H1 (cell line): ENCODE results near the gene ADNP. TPM values are rescaled to one million over a fixed set of nuclear protein-coding genes. Genes with fewer than 3 reads are reported as not detected.

ENCODE experiments used
- CTCF ChIA-PET: fragments of 300-600 bp; sonication (Branson Sonifier 250); formaldehyde crosslinking; loops from one replicate; lab custom pipeline; 2021; ENCODE audit not compliant: partially characterized antibody; lab: Charles Lee
- POLR2A ChIA-PET: fragments of 300-600 bp; sonication (Branson Sonifier 250); formaldehyde crosslinking; loops from one replicate; lab custom pipeline; 2021; ENCODE audit warnings: inconsistent platforms; ENCODE audit not compliant: partially characterized antibody; lab: Charles Lee
- DNase-seq, 2 experiments: peaks; one replicate each; pipeline versions ENCODE4 v3.0.0 to v3.0.0-alpha.2; 2010 to 2022; ENCODE audit warnings: low spot score in 2 of 2, low read depth in 1 of 2, mixed read lengths in 1 of 2
- FAIRE-seq: peaks from 2 replicates; lab custom pipeline; 2011; peaks lifted over from hg19 to GRCh38; lab: Jason Lieb, UNC
- H2AFZ ChIP-seq: 2 replicates; pipeline ENCODE4 v1.8.1; 2012; ENCODE audit warnings: low read length, inconsistent platforms
- H2AK5ac ChIP-seq: 2 replicates; pipeline ENCODE4 v1.6.1; 2013; ENCODE audit warnings: low read depth, low read length
- H2BK120ac ChIP-seq: replicated peaks from 2 replicates; pipeline ENCODE3; 2013; ENCODE audit warnings: low read depth, low read length, inconsistent platforms
- H2BK12ac ChIP-seq: 2 replicates; pipeline ENCODE4 v1.6.1; 2013; ENCODE audit warnings: low read depth, low read length
- H2BK15ac ChIP-seq: 2 replicates; pipeline ENCODE4 v1.6.1; 2013; ENCODE audit warnings: low read length
- H2BK20ac ChIP-seq: 2 replicates; pipeline ENCODE4 v1.6.1; 2013; ENCODE audit warnings: low read length
- H2BK5ac ChIP-seq: 2 replicates; pipeline ENCODE4 v1.6.1; 2013; ENCODE audit warnings: low read depth, low read length
- H3K14ac ChIP-seq: 2 replicates; pipeline ENCODE4 v1.6.1; 2013; ENCODE audit warnings: inconsistent platforms; ENCODE audit not compliant: insufficient read length
- H3K18ac ChIP-seq: 2 replicates; pipeline ENCODE4 v1.6.1; 2013; ENCODE audit warnings: low read length; ENCODE audit errors: extremely low read depth
- H3K23ac ChIP-seq: 2 replicates; pipeline ENCODE4 v1.6.1; 2013; ENCODE audit warnings: inconsistent platforms; ENCODE audit not compliant: insufficient read length
- H3K23me2 ChIP-seq: 2 replicates; pipeline ENCODE4 v1.6.1; 2013; ENCODE audit warnings: low read depth, low read length
- H3K27ac ChIP-seq: 2 replicates; pipeline ENCODE4 v1.6.1; 2011; ENCODE audit warnings: low read depth, low read length, inconsistent platforms
- H3K27me3 ChIP-seq, 4 experiments: replicated peaks in 1 of 4; 1 replicate in 1 of 4; 2 replicates in 3 of 4; pipeline versions ENCODE4 v1.6.1 to v1.8.1; 2011 to 2013; ENCODE audit warnings: low read length in 3 of 4, mild to moderate bottlenecking in 3 of 4, inconsistent platforms in 2 of 4, mixed read lengths in 2 of 4, moderate library complexity in 1 of 4; ENCODE audit not compliant: control insufficient read depth in 3 of 4, insufficient read depth in 3 of 4; ENCODE audit errors: extremely low read depth in 1 of 4
- H3K36me3 ChIP-seq, 4 experiments: 2 replicates each; pipeline versions ENCODE4 v1.6.1 to v1.8.1; 2011 to 2013; ENCODE audit warnings: mild to moderate bottlenecking in 4 of 4, low read length in 3 of 4, moderate library complexity in 2 of 4, control low read depth in 1 of 4, inconsistent platforms in 1 of 4; ENCODE audit not compliant: insufficient read depth in 4 of 4, control insufficient read depth in 2 of 4
- H3K4ac ChIP-seq: replicated peaks from 2 replicates; pipeline ENCODE3; 2013; ENCODE audit warnings: low read length, low read depth, mixed read lengths, inconsistent platforms; ENCODE audit not compliant: insufficient read length
- H3K4me1 ChIP-seq, 4 experiments: replicated peaks in 1 of 4; 1 replicate in 1 of 4; 2 replicates in 3 of 4; pipeline versions ENCODE4 v1.6.1 to v1.8.1; 2011 to 2013; ENCODE audit warnings: low read length in 3 of 4, inconsistent platforms in 2 of 4, mixed read lengths in 1 of 4; ENCODE audit not compliant: insufficient read depth in 4 of 4, control insufficient read depth in 3 of 4
- H3K4me2 ChIP-seq, 2 experiments: 2 replicates each; pipeline versions ENCODE4 v1.6.1 to v1.8.1; 2011 to 2013; ENCODE audit warnings: low read depth in 2 of 2, low read length in 2 of 2, control low read depth in 1 of 2, inconsistent platforms in 1 of 2, mild to moderate bottlenecking in 1 of 2; ENCODE audit not compliant: insufficient read depth in 1 of 2
- H3K4me3 ChIP-seq, 4 experiments: fragments of 200-600, 300-600 bp in 1 of 4; sonication (generic), shearing (Covaris generic), sonication (Bioruptor Twin) in 1 of 4; 2 replicates each; pipeline versions ENCODE4 v1.5.1 to v1.8.1; 2011 to 2016; ENCODE audit warnings: low read length in 4 of 4, low read depth in 3 of 4, control low read depth in 2 of 4, inconsistent platforms in 2 of 4, mild to moderate bottlenecking in 2 of 4, mixed read lengths in 1 of 4, moderate library complexity in 1 of 4; ENCODE audit not compliant: insufficient read depth in 2 of 4; ENCODE audit errors: extremely low read depth in 1 of 4
- H3K56ac ChIP-seq: replicated peaks from 2 replicates; pipeline ENCODE3; 2013; ENCODE audit warnings: low read depth, mild to moderate bottlenecking, mixed read lengths, low read length, inconsistent platforms; ENCODE audit not compliant: insufficient read length
- H3K79me1 ChIP-seq: 2 replicates; pipeline ENCODE4 v1.6.1; 2013; ENCODE audit warnings: low read depth, low read length, control low read depth
- H3K79me2 ChIP-seq, 2 experiments: 2 replicates each; pipeline versions ENCODE4 v1.6.1 to v1.8.1; 2012 to 2013; ENCODE audit warnings: low read length in 2 of 2, mild to moderate bottlenecking in 2 of 2, inconsistent platforms in 1 of 2; ENCODE audit not compliant: insufficient read depth in 2 of 2, control insufficient read depth in 1 of 2
- H3K9ac ChIP-seq, 4 experiments: replicated peaks in 1 of 4; 1 replicate in 1 of 4; 2 replicates in 3 of 4; pipeline versions ENCODE4 v1.6.1 to v1.8.1; 2011 to 2013; ENCODE audit warnings: low read depth in 3 of 4, low read length in 3 of 4, control low read depth in 2 of 4, mild to moderate bottlenecking in 2 of 4, moderate library complexity in 2 of 4, inconsistent platforms in 1 of 4; ENCODE audit errors: extremely low read depth in 1 of 4
- H3K9me3 ChIP-seq, 2 experiments: 2 replicates each; pipeline versions ENCODE4 v1.6.1 to v1.8.1; 2012 to 2013; ENCODE audit warnings: mild to moderate bottlenecking in 2 of 2, moderate library complexity in 2 of 2, control low read depth in 1 of 2, inconsistent platforms in 1 of 2, low read depth in 1 of 2, low read length in 1 of 2, mixed read lengths in 1 of 2; ENCODE audit not compliant: insufficient read depth in 2 of 2
- H4K20me1 ChIP-seq, 2 experiments: replicated peaks in 1 of 2; 2 replicates each; pipeline versions ENCODE3 to v1.8.1; 2011 to 2013; ENCODE audit warnings: inconsistent platforms in 2 of 2, low read length in 2 of 2, mild to moderate bottlenecking in 1 of 2; ENCODE audit not compliant: insufficient read depth in 2 of 2, control insufficient read depth in 1 of 2
- H4K5ac ChIP-seq: 2 replicates; pipeline ENCODE4 v1.6.1; 2013; ENCODE audit warnings: low read length, low read depth, mixed read lengths, inconsistent platforms; ENCODE audit not compliant: insufficient read length
- H4K8ac ChIP-seq: 2 replicates; pipeline ENCODE4 v1.8.0; 2013; ENCODE audit warnings: mild to moderate bottlenecking, moderate library complexity, low read length, inconsistent platforms; ENCODE audit not compliant: insufficient read depth; ENCODE audit errors: extremely low read depth
- H4K91ac ChIP-seq: replicated peaks from 2 replicates; pipeline ENCODE3; 2013; ENCODE audit warnings: low read length, mixed read lengths, inconsistent platforms; ENCODE audit not compliant: insufficient read length
- EP300 ChIP-seq, 2 experiments: IDR thresholded peaks; 1 replicate in 1 of 2; 2 replicates in 1 of 2; pipeline ENCODE4 v1.6.1; 2011 to 2012; ENCODE audit warnings: low read depth in 2 of 2, low read length in 2 of 2, mild to moderate bottlenecking in 2 of 2, borderline replicate concordance in 1 of 2, inconsistent platforms in 1 of 2, moderate library complexity in 1 of 2
- NANOG ChIP-seq: IDR thresholded peaks from 2 replicates; pipeline ENCODE4 v1.6.1; 2011; ENCODE audit warnings: low read length, low read depth, mild to moderate bottlenecking, inconsistent platforms; ENCODE audit not compliant: insufficient read depth, poor library complexity, severe bottlenecking
- POU5F1 ChIP-seq: IDR thresholded peaks from 2 replicates; pipeline ENCODE4 v1.6.1; 2011; ENCODE audit warnings: low read depth, mild to moderate bottlenecking, low read length, moderate library complexity
- RFX5 ChIP-seq: IDR thresholded peaks from 2 replicates; pipeline ENCODE4 v1.6.1; 2011; ENCODE audit warnings: low read depth, low read length, improper control_type of control experiment, borderline replicate concordance
- SAP30 ChIP-seq: fragments of 300-600 bp; sonication (generic); IDR thresholded peaks from 2 replicates; pipeline ENCODE4 v1.7.1; 2012; ENCODE audit warnings: low read length, moderate library complexity, mild to moderate bottlenecking, inconsistent platforms; ENCODE audit not compliant: insufficient read depth, insufficient replicate concordance
- SUZ12 ChIP-seq: fragments of 200-600 bp; sonication (generic); IDR thresholded peaks from 2 replicates; pipeline ENCODE4 v1.6.1; 2012; ENCODE audit warnings: mild to moderate bottlenecking, inconsistent platforms, low read length, moderate library complexity, mixed read lengths
- TEAD4 ChIP-seq: IDR thresholded peaks from 2 replicates; pipeline ENCODE4 v1.6.1; 2012; ENCODE audit warnings: low read depth, low read length, inconsistent platforms, mixed read lengths
- YY1 ChIP-seq: IDR thresholded peaks from 2 replicates; pipeline ENCODE4 v1.6.1; 2011; ENCODE audit warnings: low read depth, mild to moderate bottlenecking, low read length
- WGBS, 2 experiments: shearing (Covaris generic) in 1 of 2; methylation state at CpG; one replicate each; pipeline versions ENCODE4 v1.1.6 to v1.1.7; 2013 to 2015; ENCODE audit warnings: low lambda C conversion rate in 2 of 2, mixed read lengths in 2 of 2, inconsistent platforms in 1 of 2, low coverage in 1 of 2, missing lambda C conversion rate in 1 of 2; ENCODE audit not compliant: insufficient replicate concordance in 2 of 2, insufficient coverage in 1 of 2, insufficient read length in 1 of 2; ENCODE audit errors: extremely low coverage in 1 of 2, missing lambda C conversion rate in 1 of 2; 5-methylcytosine and 5-hydroxymethylcytosine counted together
- polyA plus RNA-seq, 7 experiments: library from polyadenylated mRNA; depleted of rRNA in 3 of 7; stranded (reverse) in 5 of 7; unstranded in 2 of 7; fragments of >200 nt in 5 of 7; fragments of 200-250 nt in 2 of 7; gene quantifications; 1 replicate in 5 of 7; 2 replicates in 1 of 7; 4 replicates in 1 of 7; pipeline versions ENCODE4 v1.2.1 to v1.2.3, GENCODE V29; 2011 to 2013; ENCODE audit warnings: missing spikeins in 2 of 7, mixed read lengths in 2 of 7
- total RNA-seq: library from RNA; stranded (reverse); fragmentation: NEBNext Ultra II Directional; extraction: Animal tissue kit (Norgen Biotek cat#: 25700); gene quantifications from 2 replicates; pipeline ENCODE4 v1.2.1, GENCODE V29; 2021
- TF ChIP-seq, protein P1 (sequence below): IDR thresholded peaks from 2 replicates; pipeline ENCODE4 v1.6.1; 2011; ENCODE audit warnings: low read depth, mild to moderate bottlenecking, low read length; ENCODE audit not compliant: insufficient read depth
- TF ChIP-seq, protein P2 (sequence below): IDR thresholded peaks from 2 replicates; pipeline ENCODE4 v1.6.1; 2012; ENCODE audit warnings: inconsistent platforms

ADNP gene
- total and polyA plus RNA-seq, 2 of the 8 experiments (the other 6 are each of a cell fraction or from before 2014, with no cell fraction given), result 31.6 to 123 TPM

DNA sequence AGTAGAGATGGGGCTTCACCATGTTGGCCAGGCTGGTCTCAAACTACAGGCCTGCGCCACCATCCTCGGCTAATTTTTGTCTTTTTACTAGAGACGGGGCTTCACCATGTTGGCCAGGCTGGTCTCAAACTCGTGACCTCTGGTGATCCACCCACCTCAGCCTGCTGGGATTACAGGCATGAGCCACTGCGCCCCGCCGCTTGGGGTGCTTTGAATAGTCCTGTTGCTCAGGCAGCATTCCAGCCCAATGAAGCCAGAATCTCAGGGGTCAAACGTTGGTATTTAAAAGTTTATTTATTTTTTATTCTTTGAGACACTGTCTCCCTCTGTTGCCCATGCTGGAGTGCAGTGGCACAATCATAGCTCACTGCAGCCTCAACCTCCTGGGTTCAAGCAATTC lies 38.7 kb upstream of the ADNP start:
- CTCF ChIA-PET, result interaction anchor here (0.6 to 1.7 kb wide), 3 partner anchors 11 to 341 kb away, joined by 3 to 5 read pairs (median 3); partner anchors contain the start of genes DPM1 and MOCS3
- FAIRE-seq, result no peak
- TF ChIP-seq EP300 (IDR thresholded peaks at IDR 0.05; ENCODE audit: borderline replicate concordance in 1 of 2, low read depth in 2 of 2, low read length in 2 of 2), result no peak
- TF ChIP-seq POU5F1, result no peak
- no peak for TF ChIP-seq SAP30
- TF ChIP-seq SUZ12, result no peak
- TF ChIP-seq RFX5, result no peak
- TF ChIP-seq NANOG, result no peak
- TF ChIP-seq TEAD4, result no peak
- TF ChIP-seq, protein P1, sequence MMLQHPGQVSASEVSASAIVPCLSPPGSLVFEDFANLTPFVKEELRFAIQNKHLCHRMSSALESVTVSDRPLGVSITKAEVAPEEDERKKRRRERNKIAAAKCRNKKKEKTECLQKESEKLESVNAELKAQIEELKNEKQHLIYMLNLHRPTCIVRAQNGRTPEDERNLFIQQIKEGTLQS, result no peak
- TF ChIP-seq, protein P2, sequence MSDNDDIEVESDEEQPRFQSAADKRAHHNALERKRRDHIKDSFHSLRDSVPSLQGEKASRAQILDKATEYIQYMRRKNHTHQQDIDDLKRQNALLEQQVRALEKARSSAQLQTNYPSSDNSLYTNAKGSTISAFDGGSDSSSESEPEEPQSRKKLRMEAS, result no peak
- no peak for TF ChIP-seq YY1

More for the DNA sequence above, 38.7 kb upstream of the ADNP start:
- no peak overlapping the region for H3K56ac ChIP-seq
- H4K5ac ChIP-seq, result no peak overlapping the region
- H3K4me3 ChIP-seq, result no peak overlapping the region
- no peak overlapping the region for H3K4me2 ChIP-seq
- H3K23ac ChIP-seq, result no peak overlapping the region
- no peak overlapping the region for H2BK20ac ChIP-seq
- H3K4me1 ChIP-seq, result peaks cover 0 to 2% (median 0%) of the 10 kb centered on the region in 4 experiments; a peak in 1 of 7 replicates
- no peak overlapping the region for H3K9ac ChIP-seq
- H2BK15ac ChIP-seq, result no peak overlapping the region
- WGBS, 2 experiments, result 89% methylated on average over 6 of the region's 8 CpGs; no CpG with 5 or more reads in 1 of the 2 experiments
- DNase-seq, result peak in 1 of 2 experiments; percentile 31
- H3K14ac ChIP-seq, result no peak overlapping the region
- H2BK120ac ChIP-seq, result no peak overlapping the region
- no peaks in the 10 kb centered on the region for H4K20me1 ChIP-seq
- no peak overlapping the region for H3K27ac ChIP-seq
- POLR2A ChIA-PET, result interaction anchor here (1.5 kb wide), 1 partner anchor 38 kb away, joined by 5 read pairs; the partner anchor contains the start of gene ADNP
- no peaks in the 10 kb centered on the region for H3K79me1 ChIP-seq
- H3K4ac ChIP-seq, result no peak overlapping the region
- 0 out of 4 replicates have a peak, but pooled peaks cover 0 to 3% of the 10 kb centered on the region in 2 experiments for H3K9me3 ChIP-seq
- no peak overlapping the region for H3K18ac ChIP-seq
- no peaks in the 10 kb centered on the region for H3K27me3 ChIP-seq
- no peaks in the 10 kb centered on the region for H3K79me2 ChIP-seq
- H2AK5ac ChIP-seq, result no peak overlapping the region
- no peak overlapping the region for H4K91ac ChIP-seq
- H3K36me3 ChIP-seq, result no peaks in the 10 kb centered on the region
- H2AFZ ChIP-seq, result no peak overlapping the region
- no peaks in the 10 kb centered on the region for H3K23me2 ChIP-seq
- H4K8ac ChIP-seq, result no peak overlapping the region
- H2BK12ac ChIP-seq, result no peak overlapping the region
- H2BK5ac ChIP-seq, result no peak overlapping the region
